GM20000 (cell line): ENCODE results near the gene FNDC7.

Experiments
- DNase-seq: peaks from one replicate; pipeline ENCODE4 v3.0.0; 2012; ENCODE audit warnings: low spot score
- CTCF ChIP-seq: IDR thresholded peaks from 2 replicates; pipeline ENCODE4 v1.5.1; 2012; ENCODE audit warnings: mild to moderate bottlenecking, control low read depth; ENCODE audit errors: extremely low read depth, missing control alignments

The FNDC7 gene

DNA sequence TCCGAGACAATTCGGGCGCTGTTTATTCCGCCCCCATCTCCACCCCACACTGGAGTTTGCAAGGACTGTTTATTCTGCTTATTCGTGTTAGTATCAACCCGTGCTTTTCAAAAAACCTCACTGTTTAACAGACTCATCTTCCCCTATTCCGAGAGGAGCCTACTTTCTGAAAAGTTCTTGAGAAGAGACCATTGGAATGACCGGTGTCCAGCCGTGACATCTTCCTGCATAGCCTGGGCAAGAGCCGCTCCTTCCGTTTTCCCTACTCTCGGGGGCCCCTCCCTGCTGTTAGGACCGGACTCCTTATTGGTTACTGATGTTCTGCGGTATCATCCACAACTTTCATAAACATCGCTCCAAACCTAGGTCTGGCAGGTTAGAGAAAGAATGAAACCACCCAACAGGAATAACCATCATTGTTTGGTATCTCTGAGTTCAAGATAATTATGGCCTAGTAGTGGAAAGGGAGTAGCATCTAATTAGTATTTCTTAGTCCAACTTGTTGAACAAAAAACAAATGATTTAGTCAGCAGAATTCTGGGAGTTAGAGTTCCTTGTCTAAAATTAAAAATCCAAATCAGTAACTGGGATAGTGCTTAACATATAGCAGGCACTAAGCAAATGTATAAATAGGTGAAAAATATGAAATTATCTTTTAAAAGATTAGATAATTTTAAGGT lies 34.6 kb downstream of the FNDC7 start:
- no peak for TF ChIP-seq CTCF
- peak; percentile 39 for DNase-seq

- no peak for DNase-seq
- TF ChIP-seq CTCF = no peak
Measured at GRCh38 chr1:108747898-108748297, 35.2 kb downstream of the FNDC7 start.

DNA sequence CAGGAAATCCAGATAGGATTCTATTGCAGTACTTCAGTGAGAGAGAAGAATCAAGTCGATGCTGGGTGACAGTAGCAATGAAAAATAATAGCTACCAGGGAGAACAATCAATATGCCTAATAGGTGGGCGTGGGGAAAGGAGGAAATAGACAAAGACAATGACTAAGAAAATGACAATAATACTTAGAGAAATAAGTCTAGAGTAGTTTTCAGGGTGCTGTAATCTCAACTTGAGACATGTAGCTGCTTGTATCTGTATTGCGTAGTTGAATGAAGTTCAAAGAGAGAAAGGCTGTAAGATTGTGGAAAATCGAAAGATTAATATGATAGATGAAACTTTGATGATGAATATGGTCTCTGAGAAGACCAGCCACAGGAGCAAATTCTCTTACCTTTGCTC lies 36.4 kb downstream of the FNDC7 start:
- no peak for TF ChIP-seq CTCF

DNA sequence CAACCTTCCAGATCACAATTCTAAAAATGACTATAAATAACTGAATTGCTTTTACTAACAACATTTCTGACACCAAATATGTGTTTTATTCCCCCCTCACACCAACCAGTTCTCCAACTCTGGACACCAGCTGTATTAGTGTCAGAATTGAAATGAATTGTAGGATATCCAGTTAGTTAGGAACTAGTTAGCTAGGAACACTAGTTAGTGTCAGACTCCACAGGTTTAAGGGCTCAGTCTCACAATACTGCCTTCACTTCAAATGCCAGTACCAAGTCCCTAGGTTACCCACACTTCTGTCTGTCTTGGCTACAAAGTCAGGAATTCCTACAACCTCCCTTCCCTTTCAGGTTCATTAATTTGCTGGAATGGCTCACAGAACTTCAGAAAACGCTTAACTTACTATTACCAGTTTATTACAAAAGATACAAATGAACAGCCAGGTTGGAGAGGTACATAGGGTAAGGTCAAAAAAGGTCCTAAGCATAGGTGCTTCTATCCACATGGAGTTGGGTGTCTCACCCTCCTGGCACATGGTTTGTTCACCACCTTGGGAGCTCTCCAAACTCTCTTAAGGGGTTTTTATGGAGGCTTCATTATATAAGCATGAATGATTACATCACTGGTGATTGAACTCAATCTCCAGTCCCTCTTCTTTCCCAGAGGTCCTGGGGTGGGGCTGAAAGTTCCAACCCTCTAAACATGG lies 37.9 kb downstream of the FNDC7 start:
- DNase-seq = no peak
- no peak for TF ChIP-seq CTCF

More for the DNA sequence above, 36.4 kb downstream of the FNDC7 start:
- no peak for DNase-seq

DNA sequence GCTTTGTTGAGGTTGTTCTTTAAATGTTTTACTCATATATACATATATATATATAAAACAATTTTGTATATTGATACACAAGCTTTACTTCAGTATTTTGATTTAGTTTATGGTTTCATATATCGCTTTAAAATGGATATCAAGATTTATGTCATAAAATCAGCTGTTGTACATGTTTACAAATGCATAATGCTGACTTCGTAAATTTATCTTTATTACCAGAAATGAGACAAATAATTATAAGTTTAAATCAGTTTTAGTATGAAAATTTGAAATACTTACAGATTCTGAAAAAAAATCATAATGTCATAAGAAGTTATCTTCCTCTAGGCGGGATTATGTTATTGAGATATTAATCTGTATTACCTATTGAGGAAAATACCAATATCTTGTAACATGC lies 40.7 kb downstream of the FNDC7 start:
- DNase-seq = no peak
- TF ChIP-seq CTCF = no peak

DNA sequence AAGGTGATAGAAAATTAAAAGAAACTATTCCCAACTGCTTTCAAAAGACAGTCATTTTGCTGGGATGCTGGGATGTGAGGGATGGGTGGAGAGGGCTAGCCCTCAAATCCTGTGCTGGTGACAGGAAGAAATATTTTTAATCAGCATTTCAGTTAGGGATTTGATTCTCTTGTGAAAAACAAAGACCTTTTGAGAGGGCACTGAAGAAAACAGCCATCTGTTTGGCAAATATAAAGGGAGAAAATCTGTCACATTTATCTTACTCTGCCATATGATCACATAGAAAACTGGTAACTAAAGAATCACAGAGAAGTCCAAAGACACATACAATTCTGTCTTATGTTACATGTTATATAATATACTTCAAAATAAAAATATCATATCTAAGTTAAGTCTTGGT lies 46.1 kb downstream of the FNDC7 start:
- TF ChIP-seq CTCF = no peak

GRCh38 chr1:108767115-108767514 lies 54.4 kb downstream of the FNDC7 start:
- no peak for DNase-seq
- no peak for TF ChIP-seq CTCF

More for the DNA sequence above, 46.1 kb downstream of the FNDC7 start:
- no peak for DNase-seq
